Coronary artery (tissue), 2 donors: ENCODE measurements around the gene DMXL2.
A peak's percentile ranks its signal among the peaks of the same experiment; 100 is the strongest.
"Not testable (repeated sequence)": the region's sequence is repeated elsewhere in the genome, so short reads cannot be mapped to it uniquely, and the experiment has no call there.

ENCODE experiments used
- DNase-seq: peaks from one replicate; pipeline ENCODE4 v3.0.0-alpha.2; 2017; ENCODE audit warnings: low spot score
- H3K27ac ChIP-seq, 2 donors: fragments of 200-600 bp; sonication (generic); one replicate each; pipeline ENCODE4 v1.5.1; 2016 to 2019
- H3K4me3 ChIP-seq: fragments of 200-600 bp; sonication (generic); 2 replicates; pipeline ENCODE4 v1.5.1; 2016; ENCODE audit warnings: mild to moderate bottlenecking, moderate library complexity
- CTCF ChIP-seq: fragments of 200-600 bp; sonication (generic); IDR thresholded peaks from one replicate; pipeline ENCODE4 v1.5.1; 2019; ENCODE audit warnings: antibody characterized with exemption

The DMXL2 gene

GRCh38 chr15:51576286-51576850 lies 46.2 kb downstream of the DMXL2 start:
- no peak for TF ChIP-seq CTCF
- Histone ChIP-seq H3K27ac (peak overlapping the region in 1 of 2 donors; percentile 44), H3K4me3 (no peak overlapping the region)
- no peak for DNase-seq

DNA sequence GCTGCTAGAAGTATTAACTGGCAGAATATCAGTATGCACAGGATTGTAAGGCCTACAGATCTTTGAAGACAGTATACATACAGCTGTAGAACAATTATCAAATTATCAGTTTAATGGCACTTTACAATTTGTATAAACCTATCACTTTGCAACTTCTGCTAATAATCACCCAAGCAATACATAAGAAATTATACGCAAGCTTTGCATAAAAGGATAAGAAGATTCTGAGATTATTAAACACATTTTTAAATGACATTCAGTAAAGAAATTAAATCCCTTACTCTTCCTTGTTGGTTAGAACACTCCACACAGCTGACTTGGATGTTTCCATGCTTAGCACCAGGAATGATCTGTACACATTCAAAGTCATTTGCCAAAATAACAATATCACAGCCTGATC lies 46.8 kb downstream of the DMXL2 start:
- no peak for TF ChIP-seq CTCF
- H3K4me3 ChIP-seq = no peak overlapping the region
- no peak for DNase-seq
- no peak overlapping the region for H3K27ac ChIP-seq

DNA sequence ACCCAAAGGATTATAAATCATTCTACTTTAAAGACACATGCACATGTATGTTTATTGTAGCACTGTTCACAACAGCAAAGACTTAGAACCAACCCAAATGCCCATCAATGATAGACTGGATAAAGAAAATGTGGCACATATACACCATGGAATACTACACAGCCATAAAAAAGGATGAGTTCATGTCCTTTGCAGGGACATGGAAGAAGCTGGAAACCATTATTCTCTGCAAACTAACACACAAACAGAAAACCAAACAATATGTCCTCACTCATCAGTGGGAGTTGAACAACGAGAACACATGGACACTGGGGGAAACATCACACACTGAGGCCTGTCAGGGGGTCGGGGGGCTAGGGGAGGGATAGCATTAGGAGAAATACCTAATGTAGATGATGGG lies 49.2 kb downstream of the DMXL2 start:
- not testable (repeated sequence) for H3K27ac ChIP-seq, DNase-seq, H3K4me3 ChIP-seq

- DNase-seq, H3K4me3 ChIP-seq, H3K27ac ChIP-seq: not testable (repeated sequence)
Measured at GRCh38 chr15:51568939-51569784, 53.4 kb downstream of the DMXL2 start.

GRCh38 chr15:51561271-51561670 lies 61.3 kb downstream of the DMXL2 start:
- DNase-seq = no peak
- TF ChIP-seq CTCF = no peak
- H3K27ac ChIP-seq = no peak overlapping the region

GRCh38 chr15:51558876-51559275 lies 63.7 kb downstream of the DMXL2 start:
- DNase-seq = no peak
- H3K4me3 ChIP-seq = no peak overlapping the region
- H3K27ac ChIP-seq = no peak overlapping the region
- TF ChIP-seq CTCF = no peak

More at GRCh38 chr15:51561271-51561670, 61.3 kb downstream of the DMXL2 start:
- no peak overlapping the region for H3K4me3 ChIP-seq

DNA sequence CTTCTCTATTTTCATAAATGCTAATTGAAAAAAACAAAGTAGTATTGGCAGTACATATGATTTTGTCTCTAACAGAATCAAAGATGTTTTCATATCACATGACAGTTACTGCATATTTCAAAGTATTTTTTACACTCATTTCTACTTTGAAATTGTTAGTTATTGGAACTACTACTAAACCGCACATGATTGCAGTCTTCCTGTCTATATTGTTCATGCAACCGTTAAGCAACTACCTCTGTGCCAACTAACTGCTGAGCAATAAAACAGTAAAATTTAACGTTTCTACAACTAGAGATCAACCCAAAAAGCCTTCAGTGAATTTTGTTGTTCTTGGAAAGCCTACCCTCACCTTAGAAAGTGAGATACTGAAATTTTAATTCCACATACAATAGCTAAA lies 64.2 kb downstream of the DMXL2 start:
- no peak overlapping the region for H3K27ac ChIP-seq
- DNase-seq = no peak
- no peak for TF ChIP-seq CTCF
- H3K4me3 ChIP-seq = no peak overlapping the region

- no peak for TF ChIP-seq CTCF
- DNase-seq = no peak
- Histone ChIP-seq H3K4me3 (no peak overlapping the region), H3K27ac (no peak overlapping the region)
Measured at GRCh38 chr15:51550841-51551240, 71.7 kb downstream of the DMXL2 start.
